ENCODE measurements around the gene GPRIN2. TPM values are rescaled to one million over a fixed set of nuclear protein-coding genes. Genes with fewer than 3 reads are reported as not detected.
"Not testable (repeated sequence)": the region's sequence is repeated elsewhere in the genome, so short reads cannot be mapped to it uniquely, and the experiment has no call there.

Gene GPRIN2
- polyA plus RNA-seq, result 1 to 10 TPM; 3.1 to 6.2 TPM

DNA sequence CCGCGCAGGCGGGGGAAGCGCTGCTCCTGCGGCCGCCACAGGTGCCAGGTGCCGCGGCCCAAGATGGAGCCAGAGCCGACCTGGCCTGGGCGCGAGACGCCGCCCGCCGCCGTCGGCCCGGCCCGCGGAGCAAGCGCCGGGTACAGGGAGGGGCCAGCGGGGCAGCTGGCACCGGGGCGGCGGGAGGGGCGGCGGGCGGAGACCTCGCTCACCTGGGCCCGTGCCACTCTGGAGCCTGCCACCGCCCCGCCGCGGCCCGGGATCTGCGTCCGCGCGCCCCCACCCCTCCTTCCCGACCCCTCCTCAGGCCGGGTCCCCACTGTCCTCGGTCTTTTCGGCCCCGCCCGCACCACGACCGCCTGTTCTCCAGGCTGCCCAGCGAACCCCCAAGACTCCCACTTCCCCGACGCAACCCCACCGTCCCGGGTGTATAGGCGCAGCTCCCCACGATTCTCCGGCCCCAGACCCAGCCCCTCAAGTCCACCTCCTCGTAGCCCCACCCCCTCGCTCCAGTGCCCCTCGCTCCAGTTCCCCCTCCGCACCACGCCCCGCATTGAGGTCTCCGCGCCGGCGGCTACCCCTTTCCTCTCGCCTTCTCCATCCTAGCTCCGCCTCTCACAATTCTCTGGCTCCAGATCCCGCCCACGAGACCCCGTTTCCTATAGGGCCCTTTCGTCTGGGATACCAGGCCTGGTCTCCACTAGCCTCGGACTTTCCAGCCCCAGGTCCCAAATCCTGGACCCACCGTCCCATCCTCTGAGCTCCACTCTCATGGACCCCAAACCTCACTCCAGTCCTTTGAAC, at the start of gene GPRIN2:
TSS of gene GPRIN2 (minus strand) at position 144 of the 804 bp plus-strand sequence. CDS start 5,922 bp downstream, outside the sequence.
- Histone ChIP-seq H3K27me3 (ENCODE audit: control insufficient read depth in 1 of 2, insufficient read depth in 2 of 2, low read length in 2 of 2) (peaks cover 0 to 7% of the 10 kb centered on the region in 2 donors), H3K4me1 (ENCODE audit: control insufficient read depth in 2 of 2, insufficient read depth in 2 of 2, low read length in 1 of 2) (peaks cover 5 to 17% of the 10 kb centered on the region in 2 donors), H3K27ac (ENCODE audit: low read depth in 2 of 2, low read length in 1 of 2) (no peak within 1 kb of the TSS), H3K9me3 (ENCODE audit: control insufficient read depth in 2 of 2, insufficient read depth in 1 of 2, low read depth in 1 of 2, low read length in 1 of 2) (no peaks in the 10 kb centered on the region), H3K4me3 (ENCODE audit: low read depth in 1 of 2, low read length in 2 of 2) (peak within 1 kb of the TSS; percentile 60 to 65), H3K36me3 (ENCODE audit: control insufficient read depth in 2 of 2, insufficient read depth in 2 of 2, low read length in 1 of 2) (peaks cover 0 to 2% of the 10 kb centered on the region in 2 donors)
- WGBS, 2 donors, result 4 to 6% methylated on average over 74 of the region's 74 CpGs

GRCh38 chr10:46600516-46600915, 44.1 kb upstream of the GPRIN2 start:
- not testable (repeated sequence) for H3K36me3 ChIP-seq (ENCODE audit: control insufficient read depth in 2 of 2, insufficient read depth in 2 of 2, low read length in 1 of 2); H3K4me3 ChIP-seq (ENCODE audit: low read depth in 1 of 2, low read length in 2 of 2); H3K9me3 ChIP-seq (ENCODE audit: control insufficient read depth in 2 of 2, insufficient read depth in 1 of 2, low read depth in 1 of 2, low read length in 1 of 2); H3K27me3 ChIP-seq (ENCODE audit: control insufficient read depth in 1 of 2, insufficient read depth in 2 of 2, low read length in 2 of 2); H3K27ac ChIP-seq (ENCODE audit: low read depth in 2 of 2, low read length in 1 of 2); H3K4me1 ChIP-seq (ENCODE audit: control insufficient read depth in 2 of 2, insufficient read depth in 2 of 2, low read length in 1 of 2)
- WGBS, 2 donors, result 83 to 89% methylated on average over 1 of the region's 1 CpG

- H3K27me3 ChIP-seq (ENCODE audit: control insufficient read depth in 1 of 2, insufficient read depth in 2 of 2, low read length in 2 of 2); H3K4me1 ChIP-seq (ENCODE audit: control insufficient read depth in 2 of 2, insufficient read depth in 2 of 2, low read length in 1 of 2); H3K27ac ChIP-seq (ENCODE audit: low read depth in 2 of 2, low read length in 1 of 2); H3K9me3 ChIP-seq (ENCODE audit: control insufficient read depth in 2 of 2, insufficient read depth in 1 of 2, low read depth in 1 of 2, low read length in 1 of 2); H3K36me3 ChIP-seq (ENCODE audit: control insufficient read depth in 2 of 2, insufficient read depth in 2 of 2, low read length in 1 of 2): not testable (repeated sequence)
- peak overlapping the region; percentile 26 for H3K4me3 ChIP-seq (ENCODE audit: low read depth in 1 of 2, low read length in 2 of 2)
- 0% methylated on average over 18 to 28 of the region's 44 CpGs for WGBS, 2 donors
Measured at GRCh38 chr10:46597616-46598246, 41.3 kb upstream of the GPRIN2 start.

GRCh38 chr10:46596570-46596969, 40.1 kb upstream of the GPRIN2 start:
- H3K4me3 ChIP-seq (ENCODE audit: low read depth in 1 of 2, low read length in 2 of 2); H3K9me3 ChIP-seq (ENCODE audit: control insufficient read depth in 2 of 2, insufficient read depth in 1 of 2, low read depth in 1 of 2, low read length in 1 of 2): not testable (repeated sequence)

GRCh38 chr10:46594453-46595063, 38.1 kb upstream of the GPRIN2 start:
- H3K4me1 ChIP-seq (ENCODE audit: control insufficient read depth in 2 of 2, insufficient read depth in 2 of 2, low read length in 1 of 2); H3K9me3 ChIP-seq (ENCODE audit: control insufficient read depth in 2 of 2, insufficient read depth in 1 of 2, low read depth in 1 of 2, low read length in 1 of 2); H3K27ac ChIP-seq (ENCODE audit: low read depth in 2 of 2, low read length in 1 of 2); H3K36me3 ChIP-seq (ENCODE audit: control insufficient read depth in 2 of 2, insufficient read depth in 2 of 2, low read length in 1 of 2); H3K4me3 ChIP-seq (ENCODE audit: low read depth in 1 of 2, low read length in 2 of 2); H3K27me3 ChIP-seq (ENCODE audit: control insufficient read depth in 1 of 2, insufficient read depth in 2 of 2, low read length in 2 of 2): not testable (repeated sequence)
- 15 to 21% methylated on average over 4 to 5 of the region's 6 CpGs for WGBS, 2 donors

More at GRCh38 chr10:46596570-46596969, 40.1 kb upstream of the GPRIN2 start:
- H3K4me1 ChIP-seq (ENCODE audit: control insufficient read depth in 2 of 2, insufficient read depth in 2 of 2, low read length in 1 of 2); H3K27me3 ChIP-seq (ENCODE audit: control insufficient read depth in 1 of 2, insufficient read depth in 2 of 2, low read length in 2 of 2); H3K27ac ChIP-seq (ENCODE audit: low read depth in 2 of 2, low read length in 1 of 2); H3K36me3 ChIP-seq (ENCODE audit: control insufficient read depth in 2 of 2, insufficient read depth in 2 of 2, low read length in 1 of 2): not testable (repeated sequence)
- 10 to 38% methylated on average over 2 of the region's 4 CpGs for WGBS, 2 donors

DNA sequence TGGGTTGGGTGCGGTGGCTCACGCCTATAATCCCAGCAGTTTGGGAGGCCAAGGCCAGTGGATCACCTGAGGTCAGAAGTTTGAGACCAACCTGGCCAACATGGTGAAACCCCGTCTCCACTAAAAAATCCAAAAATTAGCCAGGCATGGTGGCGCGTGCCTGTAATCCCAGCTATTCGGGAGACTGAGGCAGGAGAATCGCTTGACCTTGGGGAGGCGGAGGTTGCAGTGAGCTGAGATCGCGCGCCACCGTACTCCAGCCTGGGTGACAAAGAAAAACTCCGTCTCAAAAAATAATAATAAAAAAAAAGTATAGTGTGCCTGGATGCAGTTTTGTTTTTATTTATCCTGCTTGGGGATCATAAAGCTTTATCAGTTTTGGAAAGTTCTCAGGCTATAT, 36.8 kb upstream of the GPRIN2 start:
- not testable (repeated sequence) for H3K9me3 ChIP-seq (ENCODE audit: control insufficient read depth in 2 of 2, insufficient read depth in 1 of 2, low read depth in 1 of 2, low read length in 1 of 2); H3K36me3 ChIP-seq (ENCODE audit: control insufficient read depth in 2 of 2, insufficient read depth in 2 of 2, low read length in 1 of 2); H3K27ac ChIP-seq (ENCODE audit: low read depth in 2 of 2, low read length in 1 of 2); H3K27me3 ChIP-seq (ENCODE audit: control insufficient read depth in 1 of 2, insufficient read depth in 2 of 2, low read length in 2 of 2); H3K4me1 ChIP-seq (ENCODE audit: control insufficient read depth in 2 of 2, insufficient read depth in 2 of 2, low read length in 1 of 2); H3K4me3 ChIP-seq (ENCODE audit: low read depth in 1 of 2, low read length in 2 of 2)
- 98% methylated on average over 13 of the region's 13 CpGs for WGBS, 2 donors

DNA sequence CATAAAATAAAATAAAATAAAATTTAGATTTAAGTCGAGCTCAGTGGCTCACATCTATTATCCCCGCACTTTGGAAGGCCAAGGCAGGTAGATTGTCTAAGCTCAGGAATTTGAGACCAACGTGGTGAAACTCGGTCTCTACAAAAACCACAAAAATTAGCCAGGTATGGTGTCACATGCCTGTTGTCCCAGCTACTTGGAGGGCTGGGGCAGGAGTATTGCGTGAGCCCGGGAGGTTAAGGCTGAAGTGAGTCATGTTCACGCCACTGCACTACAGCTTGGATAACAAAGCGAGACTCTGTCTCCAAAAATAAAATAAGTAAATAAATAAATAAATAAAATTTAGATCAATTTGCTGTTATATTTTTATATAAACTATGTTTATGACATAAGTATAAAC, 34.6 kb upstream of the GPRIN2 start:
- H3K9me3 ChIP-seq (ENCODE audit: control insufficient read depth in 2 of 2, insufficient read depth in 1 of 2, low read depth in 1 of 2, low read length in 1 of 2); H3K27me3 ChIP-seq (ENCODE audit: control insufficient read depth in 1 of 2, insufficient read depth in 2 of 2, low read length in 2 of 2); H3K27ac ChIP-seq (ENCODE audit: low read depth in 2 of 2, low read length in 1 of 2); H3K36me3 ChIP-seq (ENCODE audit: control insufficient read depth in 2 of 2, insufficient read depth in 2 of 2, low read length in 1 of 2); H3K4me3 ChIP-seq (ENCODE audit: low read depth in 1 of 2, low read length in 2 of 2); H3K4me1 ChIP-seq (ENCODE audit: control insufficient read depth in 2 of 2, insufficient read depth in 2 of 2, low read length in 1 of 2): not testable (repeated sequence)
- WGBS, 2 donors, result 100% methylated on average over 1 of the region's 8 CpGs; no CpG with 5 or more reads in 1 of the 2 donors

DNA sequence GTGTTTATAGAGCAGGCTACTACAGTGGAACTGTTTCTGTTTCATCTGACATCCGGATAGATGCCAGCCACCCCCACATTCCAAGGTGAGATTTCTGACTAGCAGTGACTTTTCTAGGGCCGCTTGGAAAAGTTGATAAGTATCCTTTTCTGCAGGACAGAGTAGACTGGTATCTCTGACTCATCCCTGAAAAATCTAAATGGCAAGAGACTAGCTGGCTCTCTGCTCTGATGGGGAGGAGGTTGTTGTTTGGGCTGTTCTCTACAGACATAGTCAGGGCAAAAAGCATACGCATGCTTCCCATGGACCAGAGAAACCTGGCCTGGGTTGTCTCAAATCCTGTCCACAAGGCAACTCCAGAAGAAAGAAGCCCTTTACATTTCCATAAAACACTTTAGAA, 33.1 kb upstream of the GPRIN2 start:
- no CpG with 5 or more reads among the region's 3 CpGs for WGBS, 2 donors
- H3K4me3 ChIP-seq (ENCODE audit: low read depth in 1 of 2, low read length in 2 of 2); H3K36me3 ChIP-seq (ENCODE audit: control insufficient read depth in 2 of 2, insufficient read depth in 2 of 2, low read length in 1 of 2); H3K9me3 ChIP-seq (ENCODE audit: control insufficient read depth in 2 of 2, insufficient read depth in 1 of 2, low read depth in 1 of 2, low read length in 1 of 2); H3K27me3 ChIP-seq (ENCODE audit: control insufficient read depth in 1 of 2, insufficient read depth in 2 of 2, low read length in 2 of 2); H3K4me1 ChIP-seq (ENCODE audit: control insufficient read depth in 2 of 2, insufficient read depth in 2 of 2, low read length in 1 of 2); H3K27ac ChIP-seq (ENCODE audit: low read depth in 2 of 2, low read length in 1 of 2): not testable (repeated sequence)

GRCh38 chr10:46588221-46588620, 31.8 kb upstream of the GPRIN2 start:
- H3K4me3 ChIP-seq (ENCODE audit: low read depth in 1 of 2, low read length in 2 of 2); H3K9me3 ChIP-seq (ENCODE audit: control insufficient read depth in 2 of 2, insufficient read depth in 1 of 2, low read depth in 1 of 2, low read length in 1 of 2); H3K27me3 ChIP-seq (ENCODE audit: control insufficient read depth in 1 of 2, insufficient read depth in 2 of 2, low read length in 2 of 2); H3K4me1 ChIP-seq (ENCODE audit: control insufficient read depth in 2 of 2, insufficient read depth in 2 of 2, low read length in 1 of 2); H3K27ac ChIP-seq (ENCODE audit: low read depth in 2 of 2, low read length in 1 of 2); H3K36me3 ChIP-seq (ENCODE audit: control insufficient read depth in 2 of 2, insufficient read depth in 2 of 2, low read length in 1 of 2): not testable (repeated sequence)
- WGBS, 2 donors, result no CpG with 5 or more reads among the region's 3 CpGs
